ENCODE measurements around the gene PLAAT5. TPM values are rescaled to one million over a fixed set of nuclear protein-coding genes. Genes with fewer than 3 reads are reported as not detected.

PLAAT5 gene
- total RNA-seq, 6 experiments from 2014 or later: not detected

- intact Hi-C loops (cut with DNase I): no loop called here
- Histone ChIP-seq H3K4me1 (peaks cover 0 to 27% (median 6%) of the 10 kb centered on the region in 4 donors), H3K36me3 (no peaks in the 10 kb centered on the region), H3K9me3 (no peaks in the 10 kb centered on the region), H3K27me3 (no peaks in the 10 kb centered on the region), H3K4me3 (no peak overlapping the region), H3K27ac (no peak overlapping the region)
- DNase-seq: no peak
- WGBS (ENCODE audit: insufficient coverage, low coverage, low lambda C conversion rate, missing lambda C conversion rate): 57% methylated on average over 7 of the region's 7 CpGs
- no peak for TF ChIP-seq POLR2A (IDR thresholded peaks at IDR 0.05)
- no peak for TF ChIP-seq CTCF (IDR thresholded peaks at IDR 0.05)
- no peak for ATAC-seq
Observed at GRCh38 chr11:63512816-63513215, 21.8 kb upstream of the PLAAT5 start.

GRCh38 chr11:63511048-63511748, 20.2 kb upstream of the PLAAT5 start:
- peak; percentile 8 to 62 (median 24) for ATAC-seq
- no peaks in the 10 kb centered on the region for H3K36me3 ChIP-seq
- intact Hi-C loops (cut with DNase I): no loop called here
- peak in 2 of 3 donors; percentile 17 to 68 for DNase-seq
- peaks cover 0 to 29% (median 6%) of the 10 kb centered on the region in 4 donors for H3K4me1 ChIP-seq
- H3K27me3 ChIP-seq: no peaks in the 10 kb centered on the region
- no peak overlapping the region for H3K4me3 ChIP-seq
- 63% methylated on average over 5 of the region's 11 CpGs for WGBS (ENCODE audit: insufficient coverage, low coverage, low lambda C conversion rate, missing lambda C conversion rate)
- no peaks in the 10 kb centered on the region for H3K9me3 ChIP-seq
- TF ChIP-seq POLR2A (IDR thresholded peaks at IDR 0.05): no peak
- TF ChIP-seq CTCF (IDR thresholded peaks at IDR 0.05): no peak
- peak overlapping the region in 1 of 3 donors; percentile 33 for H3K27ac ChIP-seq

- WGBS (ENCODE audit: insufficient coverage, low coverage, low lambda C conversion rate, missing lambda C conversion rate): 69% methylated on average over 5 of the region's 7 CpGs
- ATAC-seq: peak; percentile 89 to 91 (median 90)
- intact Hi-C loops (cut with DNase I): no loop called here
- H3K27ac ChIP-seq: peak overlapping the region in 1 of 3 donors; percentile 33
- DNase-seq: peak; percentile 77 to 91 (median 87)
- H3K4me3 ChIP-seq: no peak overlapping the region
- H3K9me3 ChIP-seq: no peaks in the 10 kb centered on the region
- no peaks in the 10 kb centered on the region for H3K36me3 ChIP-seq
- peak in 2 of 4 donors; percentile 16 to 17 for TF ChIP-seq CTCF (IDR thresholded peaks at IDR 0.05)
- no peak for TF ChIP-seq POLR2A (IDR thresholded peaks at IDR 0.05)
- no peaks in the 10 kb centered on the region for H3K27me3 ChIP-seq
- peaks cover 0 to 32% (median 6%) of the 10 kb centered on the region in 4 donors for H3K4me1 ChIP-seq
Observed at GRCh38 chr11:63510360-63511047, 19.5 kb upstream of the PLAAT5 start.

GRCh38 chr11:63508745-63509144, 17.8 kb upstream of the PLAAT5 start:
- Histone ChIP-seq H3K27me3 (no peaks in the 10 kb centered on the region), H3K4me3 (no peak overlapping the region), H3K9me3 (no peaks in the 10 kb centered on the region), H3K27ac (no peak overlapping the region), H3K4me1 (peaks cover 0 to 47% (median 13%) of the 10 kb centered on the region in 4 donors), H3K36me3 (no peaks in the 10 kb centered on the region)
- TF ChIP-seq POLR2A (IDR thresholded peaks at IDR 0.05): no peak
- TF ChIP-seq CTCF (IDR thresholded peaks at IDR 0.05): no peak
- 75% methylated on average over 7 of the region's 12 CpGs for WGBS (ENCODE audit: insufficient coverage, low coverage, low lambda C conversion rate, missing lambda C conversion rate)
- DNase-seq (no peak), ATAC-seq (no peak)
- intact Hi-C loops (cut with DNase I): no loop called here

Measured in right lobe of liver (tissue), 6 donors.